Heart right ventricle (tissue), 16 donors: ENCODE data around the gene CEP170B. TPM values are rescaled to one million over a fixed set of nuclear protein-coding genes. Genes with fewer than 3 reads are reported as not detected.

Experiments used
- ATAC-seq, 8 donors: fragments of 200-7000 bp; cut with Tn5 transposase; one replicate each; pipeline ENCODE4 v1.9.1; 2020; ENCODE audit warnings: mild to moderate bottlenecking in 8 of 8, moderate library complexity in 8 of 8, moderate number of reproducible peaks in 1 of 8
- DNase-seq, 2 donors: peaks; one replicate each; pipeline ENCODE4 v3.0.0-alpha.2; 2020
- H3K27ac ChIP-seq, 10 donors: fragments of 200-600 bp; sonication (generic) in 2 of 10; one replicate each; pipeline versions ENCODE4 v1.5.0 to v1.8.0; 2020 to 2022; ENCODE audit warnings: mild to moderate bottlenecking in 3 of 10
- H3K27me3 ChIP-seq, 7 donors: fragments of 200-600 bp; one replicate each; pipeline ENCODE4 v1.8.0; 2021 to 2022; ENCODE audit warnings: mild to moderate bottlenecking in 2 of 7
- H3K36me3 ChIP-seq, 9 donors: fragments of 200-600 bp; sonication (generic) in 1 of 9; one replicate each; pipeline versions ENCODE4 v1.5.0 to v1.8.0; 2020 to 2022; ENCODE audit warnings: mild to moderate bottlenecking in 2 of 9
- H3K4me1 ChIP-seq, 9 donors: fragments of 200-600 bp; sonication (generic) in 1 of 9; one replicate each; pipeline versions ENCODE4 v1.5.0 to v1.8.0; 2020 to 2022; ENCODE audit warnings: mild to moderate bottlenecking in 4 of 9
- H3K4me3 ChIP-seq, 10 donors: fragments of 200-600 bp; sonication (generic) in 2 of 10; one replicate each; pipeline versions ENCODE4 v1.5.0 to v1.8.0; 2020 to 2022; ENCODE audit warnings: mild to moderate bottlenecking in 7 of 10, moderate library complexity in 2 of 10
- H3K9me3 ChIP-seq, 11 donors: fragments of 200-600 bp in 10 of 11; sonication (generic) in 2 of 11; one replicate each; pipeline versions ENCODE4 v1.5.0 to v1.8.0; 2013 to 2022; ENCODE audit warnings: mild to moderate bottlenecking in 2 of 11, control low read depth in 1 of 11, moderate library complexity in 1 of 11
- CTCF ChIP-seq, 9 donors: fragments of 200-600 bp; sonication (generic) in 2 of 9; IDR thresholded peaks; one replicate each; pipeline versions ENCODE4 v1.5.0 to v1.8.0; 2021 to 2022; ENCODE audit warnings: antibody characterized with exemption in 9 of 9, mild to moderate bottlenecking in 5 of 9, moderate library complexity in 1 of 9
- WGBS, 2 donors: extraction: QIAGEN DNeasy Blood & Tissue Kit; methylation state at CpG; one replicate each; pipeline ENCODE4 v1.1.7; 2013; ENCODE audit warnings: inconsistent platforms in 1 of 2; 5-methylcytosine and 5-hydroxymethylcytosine counted together
- intact Hi-C, 10 donors: fragments of 100-400 bp; cut with DNase I; formaldehyde crosslinking; loops; one replicate each; pipeline versions ENCODE4 v1.11.1 to v1.14.2; 2022
- polyA plus RNA-seq, 2 donors: library from polyadenylated mRNA; stranded (reverse); fragments of 200-250 nt; gene quantifications; one replicate each; pipeline ENCODE4 v1.2.3, GENCODE V29; 2013
- total RNA-seq, 10 donors: library from RNA; stranded (reverse); fragmentation: NEBNext Ultra II Directional in 3 of 10; extraction: Animal tissue kit (Norgen Biotek cat#: 25700) in 3 of 10; gene quantifications; one replicate each; pipeline versions ENCODE4 v1.2.1 to v1.2.4, GENCODE V29; 2021 to 2023
- donor health status: Arrhythmogenic right ventricular cardiomyopathy.
- donor health status: ischemic (EF 13 %, LVEDD 7.1; RV severe dilation, severe dysfunction).
- donor health status: healthy with polysubstance abuse.
- donor health status: DM: no; HTN: yes; CAD: no.
- donor health status: DM: no; HTN: no; CAD: no.
- donor health status: ischemic (EF 25% LVEDD 6.9; RV normal size, moderate dysfunction).
- donor health status: ischemic (EF 25% LVEDD 5.7; RV mildly dilated, moderate dysfunction).
- donor health status: healthy.
- donor health status: DM: yes; HTN: yes; CAD: no.
- donor health status: Ischemic cardiomyopathy.
- donor health status: ischemic (EF 35%, LVEDD 5.7; RV mildly dilated, moderate dysfunction).
- donor health status: nonischemic (EF 11% LVEDD 7.7; RV severe dilation, severe dysfunction).
- donor health status: DM: yes; HTN: yes; CAD: no.
- donor health status: PGD.
- donor health status: ischemic (EF 29% LVEDD 5.4; RV normal size, mild dysfunction).
- donor health status: nonischemic (EF 23%, LVEDD 6.1; RV moderate dilation, normal function).

Gene CEP170B
- total and polyA plus RNA-seq, 12 donors: 6.8 to 13.6 (median 11.8) TPM

- ATAC-seq: no peak
- Histone ChIP-seq H3K36me3 (no peaks in the 10 kb centered on the region), H3K9me3 (peaks cover 0 to 4% (median 0%) of the 10 kb centered on the region in 11 donors), H3K4me1 (peaks cover 0 to 31% (median 25%) of the 10 kb centered on the region in 9 donors), H3K27me3 (peaks cover 0 to 26% (median 0%) of the 10 kb centered on the region in 7 donors), H3K4me3 (no peak overlapping the region), H3K27ac (no peak overlapping the region)
- WGBS, 2 donors: 88 to 90% methylated on average over 22 of the region's 22 CpGs
- intact Hi-C loops: loop anchor here in 1 of 10 donors (5.0 kb wide), 1 partner anchor 36 kb away; no protein-coding TSS in a partner anchor
- TF ChIP-seq CTCF (IDR thresholded peaks at IDR 0.05): no peak
- no peak for DNase-seq
These were observed 42.0 kb upstream of the CEP170B start for GRCh38 chr14:104822821-104823615.

DNA sequence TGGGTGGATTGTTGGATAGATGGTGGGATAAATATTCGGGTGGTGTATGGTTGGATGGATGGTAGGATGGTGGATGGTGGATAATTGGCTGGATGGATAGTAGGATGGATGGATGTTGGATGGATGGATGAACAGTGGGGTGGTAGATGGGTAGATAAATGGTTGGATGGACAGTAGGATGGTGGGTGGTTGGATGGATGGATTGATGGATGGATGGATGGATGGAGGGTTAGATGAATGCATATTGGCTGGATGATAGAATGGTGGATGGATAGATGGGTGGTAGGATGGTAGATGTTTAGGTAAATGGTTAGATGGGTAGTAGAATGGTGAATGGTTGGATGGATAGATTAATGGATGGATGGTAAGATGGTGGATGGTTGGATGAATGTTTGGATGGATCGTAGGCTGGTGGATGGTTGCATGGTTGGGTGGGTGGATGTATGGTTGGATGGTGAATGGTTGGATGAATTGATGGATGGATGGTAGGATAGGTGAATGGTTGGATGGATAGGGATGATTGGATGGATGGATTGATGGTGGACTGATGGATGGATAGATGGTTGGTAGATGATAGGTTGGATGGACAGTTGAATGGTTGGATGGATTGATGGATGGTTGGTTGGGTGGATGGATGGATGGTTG is 40.6 kb upstream of the CEP170B start:
- Histone ChIP-seq H3K9me3 (no peaks in the 10 kb centered on the region), H3K4me1 (peaks cover 0 to 32% (median 25%) of the 10 kb centered on the region in 9 donors), H3K27me3 (peaks cover 0 to 27% (median 0%) of the 10 kb centered on the region in 7 donors), H3K36me3 (no peaks in the 10 kb centered on the region), H3K27ac (no peak overlapping the region), H3K4me3 (no peak overlapping the region)
- intact Hi-C loops: loop anchor here in 5 of 10 donors (2.0 to 5.0 kb wide), 3 partner anchors 37 to 56 kb away; no protein-coding TSS in a partner anchor
- no peak for TF ChIP-seq CTCF (IDR thresholded peaks at IDR 0.05)
- no peak for ATAC-seq
- DNase-seq: no peak
- WGBS, 2 donors: 97 to 98% methylated on average over 2 of the region's 2 CpGs

DNA sequence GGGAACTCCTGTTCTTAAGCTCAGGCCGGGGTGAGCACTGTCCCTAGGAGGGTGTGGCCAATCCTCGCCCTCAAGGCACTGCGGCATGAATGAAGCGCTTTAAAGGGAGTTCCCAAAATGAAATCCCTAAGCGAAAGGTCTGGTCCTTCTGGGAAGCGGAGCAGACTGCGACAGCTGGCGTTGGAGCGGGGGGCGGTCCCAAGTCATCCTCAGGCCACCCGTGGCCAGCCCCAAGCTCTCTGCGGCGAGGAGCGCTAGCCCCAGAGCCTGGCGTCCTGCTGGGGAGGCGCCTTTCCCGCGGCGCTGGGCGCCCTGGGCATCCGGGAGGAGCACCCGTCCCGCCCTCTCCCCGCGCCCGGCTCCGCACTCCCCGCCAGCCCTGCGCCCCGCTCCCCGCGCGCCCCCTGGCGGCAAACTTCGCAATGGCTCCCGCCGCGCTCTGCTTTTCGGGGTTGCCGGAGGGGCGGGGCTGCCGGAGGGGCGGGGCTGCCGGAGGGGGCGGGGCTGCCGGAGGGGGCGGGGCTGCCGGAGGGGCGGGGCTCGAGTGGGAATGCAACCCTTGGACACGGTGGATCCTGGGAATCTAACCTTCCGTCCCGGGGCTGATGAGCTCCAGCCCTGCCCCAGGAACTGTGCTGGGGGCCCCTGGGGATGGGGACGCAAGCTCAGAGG is 38.7 kb upstream of the CEP170B start:
- Histone ChIP-seq H3K27ac (peak overlapping the region in 7 of 10 donors; percentile 22 to 60 (median 41)), H3K36me3 (no peaks in the 10 kb centered on the region), H3K4me3 (peak overlapping the region; percentile 41 to 82 (median 65)), H3K9me3 (no peaks in the 10 kb centered on the region), H3K4me1 (peaks cover 0 to 25% (median 22%) of the 10 kb centered on the region in 9 donors), H3K27me3 (peaks cover 0 to 27% (median 0%) of the 10 kb centered on the region in 7 donors)
- intact Hi-C loops: loop anchor here in 4 of 10 donors (1.0 kb wide), 1 partner anchor 58 kb away; no protein-coding TSS in a partner anchor
- ATAC-seq (peak; percentile 90 to 95 (median 92)), DNase-seq (peak; percentile 90 to 95)
- TF ChIP-seq CTCF (IDR thresholded peaks at IDR 0.05): peak; percentile 71 to 97 (median 89)
- WGBS, 2 donors: 1% methylated on average over 38 to 53 of the region's 54 CpGs

DNA sequence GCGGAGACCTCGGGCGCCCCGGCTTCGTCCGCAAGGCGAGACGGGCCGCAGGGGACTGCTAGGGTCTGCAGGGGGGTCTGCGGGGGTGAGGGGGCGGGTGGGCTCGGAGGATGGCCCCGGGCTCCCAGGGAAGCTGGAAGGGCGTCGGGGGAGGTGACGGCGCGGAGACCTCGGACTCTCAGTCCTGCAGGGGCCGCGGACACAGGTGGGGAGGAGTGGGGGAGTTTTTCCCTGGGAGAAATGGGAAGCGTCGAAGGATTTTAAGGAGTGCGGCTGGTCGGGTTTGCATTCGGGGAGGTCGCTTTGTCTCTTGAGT is 38.2 kb upstream of the CEP170B start:
- TF ChIP-seq CTCF (IDR thresholded peaks at IDR 0.05): no peak
- Histone ChIP-seq H3K4me3 (peak overlapping the region; percentile 41 to 82 (median 65)), H3K9me3 (no peaks in the 10 kb centered on the region), H3K36me3 (no peaks in the 10 kb centered on the region), H3K27me3 (peaks cover 0 to 27% (median 0%) of the 10 kb centered on the region in 7 donors), H3K27ac (peak overlapping the region in 3 of 10 donors; percentile 22 to 52 (median 23)), H3K4me1 (peaks cover 0 to 25% (median 22%) of the 10 kb centered on the region in 9 donors)
- intact Hi-C loops: loop anchor here in 4 of 10 donors (1.0 kb wide), 2 partner anchors 56 to 59 kb away; no protein-coding TSS in a partner anchor
- peak in 1 of 8 donors; percentile 10 for ATAC-seq
- WGBS, 2 donors: 0 to 1% methylated on average over 27 of the region's 27 CpGs
- no peak for DNase-seq
